IPS-20b (cell line): Measurements from ENCODE around the gene MELTF.

Experiments
- H3K27ac ChIP-seq: one replicate; pipeline ENCODE4 v1.5.1; 2013; ENCODE audit warnings: low read length
- H3K27me3 ChIP-seq: 2 replicates; pipeline ENCODE4 v1.6.1; 2013; ENCODE audit warnings: mild to moderate bottlenecking, low read length, inconsistent platforms; ENCODE audit not compliant: insufficient read depth
- H3K36me3 ChIP-seq: 2 replicates; pipeline ENCODE4 v1.6.1; 2013; ENCODE audit warnings: low read depth, mild to moderate bottlenecking, inconsistent platforms, low read length, moderate library complexity; ENCODE audit not compliant: insufficient read depth
- H3K4me1 ChIP-seq: 2 replicates; pipeline ENCODE4 v1.6.1; 2013; ENCODE audit warnings: mild to moderate bottlenecking, control low read depth, inconsistent platforms, low read length, moderate library complexity; ENCODE audit not compliant: insufficient read depth
- H3K4me3 ChIP-seq: 2 replicates; pipeline ENCODE4 v1.5.1; 2013; ENCODE audit warnings: mild to moderate bottlenecking, low read length, inconsistent platforms
- H3K9ac ChIP-seq: 2 replicates; pipeline ENCODE4 v1.6.1; 2013; ENCODE audit warnings: low read depth, mild to moderate bottlenecking, inconsistent platforms, low read length, moderate library complexity
- H3K9me3 ChIP-seq: 2 replicates; pipeline ENCODE4 v1.6.1; 2013; ENCODE audit warnings: mild to moderate bottlenecking, low read depth, low read length, inconsistent platforms; ENCODE audit not compliant: insufficient read depth

Gene MELTF

DNA sequence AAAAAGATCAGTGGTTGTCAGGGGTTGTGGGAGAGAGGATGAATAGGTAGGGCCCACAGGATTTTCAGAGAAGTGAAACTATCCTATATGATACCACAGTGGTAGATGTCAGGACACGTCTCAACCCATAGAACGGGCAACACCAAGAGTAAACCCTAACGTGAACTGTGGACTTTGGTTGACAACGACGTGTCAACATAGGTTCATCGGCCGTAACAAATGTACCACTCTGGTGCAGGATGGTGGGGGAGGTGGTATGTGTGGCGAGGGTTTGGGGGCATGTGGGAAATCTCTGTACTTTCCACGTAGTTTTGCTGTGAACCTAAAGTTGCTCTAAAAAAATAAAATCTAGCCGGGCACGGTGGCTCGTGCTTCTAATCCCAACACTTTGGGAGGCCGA, 48.0 kb downstream of the MELTF start:
- H3K27me3 ChIP-seq: no peaks in the 10 kb centered on the region; the same call in 1 of the 2 replicates
- no peak overlapping the region for H3K4me3 ChIP-seq
- no peaks in the 10 kb centered on the region for H3K9me3 ChIP-seq
- H3K27ac ChIP-seq: no peak overlapping the region
- no peaks in the 10 kb centered on the region for H3K4me1 ChIP-seq
- H3K36me3 ChIP-seq: no peaks in the 10 kb centered on the region
- no peak overlapping the region for H3K9ac ChIP-seq

- Histone ChIP-seq H3K4me3 (no peak overlapping the region), H3K27ac (no peak overlapping the region), H3K9me3 (no peaks in the 10 kb centered on the region), H3K4me1 (no peaks in the 10 kb centered on the region), H3K9ac (no peak overlapping the region), H3K36me3 (no peaks in the 10 kb centered on the region), H3K27me3 (no peaks in the 10 kb centered on the region; the same call in 1 of the 2 replicates)
These were observed 50.1 kb downstream of the MELTF start for GRCh38 chr3:196979545-196979944.

DNA sequence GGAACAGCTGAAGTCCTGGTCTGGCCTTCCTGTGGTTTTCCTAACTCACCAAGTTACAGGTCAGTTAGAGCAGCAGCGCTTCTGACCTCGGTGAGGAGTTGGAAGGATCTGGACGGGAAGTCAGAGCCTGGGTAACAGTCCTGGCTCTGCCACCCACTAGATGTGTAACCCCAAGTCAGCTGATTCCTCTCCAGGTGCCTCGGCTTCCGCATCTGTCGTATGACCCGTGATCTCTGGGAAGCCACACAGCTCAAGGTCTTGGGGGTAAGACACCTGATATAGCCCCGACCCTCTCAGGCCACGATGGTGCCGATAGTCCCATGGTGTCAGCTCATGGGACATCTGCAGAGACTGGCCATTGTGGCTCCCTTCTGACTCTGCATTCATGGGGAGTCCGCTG, 52.7 kb downstream of the MELTF start:
- Histone ChIP-seq H3K9me3 (no peaks in the 10 kb centered on the region; the same call in 1 of the 2 replicates), H3K4me3 (no peak overlapping the region), H3K4me1 (no peaks in the 10 kb centered on the region), H3K27me3 (no peaks in the 10 kb centered on the region; the same call in 1 of the 2 replicates), H3K9ac (no peak overlapping the region), H3K36me3 (no peaks in the 10 kb centered on the region), H3K27ac (no peak overlapping the region)

DNA sequence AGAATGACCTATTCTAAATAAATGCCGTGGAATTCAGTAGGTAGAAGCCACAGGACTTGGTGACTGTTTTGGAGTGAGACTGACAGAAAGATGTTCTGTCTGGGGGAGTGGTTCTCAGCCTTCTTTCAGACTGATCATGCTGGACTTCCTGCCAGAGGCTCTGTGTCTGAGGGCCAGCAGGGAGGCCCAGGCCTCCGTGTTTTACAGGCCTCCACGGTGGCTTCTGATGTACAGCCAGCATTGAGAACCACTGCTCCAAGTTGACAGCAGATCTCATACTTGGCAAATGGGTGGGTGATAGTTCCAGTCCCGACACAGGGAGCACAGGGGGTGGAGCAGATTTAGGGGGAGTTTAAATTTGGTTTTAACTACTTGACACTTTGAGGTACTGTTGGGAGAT, 54.3 kb downstream of the MELTF start:
- H3K27ac ChIP-seq: no peak overlapping the region
- no peak overlapping the region for H3K9ac ChIP-seq
- H3K27me3 ChIP-seq: peaks cover 14% of the 10 kb centered on the region

DNA sequence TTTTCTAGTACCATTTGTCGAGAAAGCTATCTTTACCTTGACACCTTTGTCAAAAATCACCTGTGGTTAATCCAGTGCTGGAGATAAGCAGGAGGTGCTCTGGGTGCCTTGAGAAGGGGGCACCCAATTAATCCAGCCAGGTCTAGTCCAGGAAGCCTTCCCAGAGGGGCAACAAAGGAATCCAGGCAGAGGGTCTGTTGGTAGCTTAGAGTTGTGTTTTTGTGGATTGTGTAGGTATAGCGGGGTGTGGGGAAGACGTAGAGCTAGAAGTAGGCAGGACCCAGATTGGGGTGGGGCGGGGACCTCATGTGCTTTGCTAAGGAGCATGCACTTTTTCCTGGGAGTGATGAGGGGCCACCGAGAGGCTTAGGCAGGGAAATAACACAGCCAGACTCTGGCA, 55.0 kb downstream of the MELTF start:
- H3K36me3 ChIP-seq: no peaks in the 10 kb centered on the region
- peaks cover 20% of the 10 kb centered on the region for H3K27me3 ChIP-seq

More for the DNA sequence above, 54.3 kb downstream of the MELTF start:
- H3K4me3 ChIP-seq: no peak overlapping the region
- H3K36me3 ChIP-seq: no peaks in the 10 kb centered on the region
- no peaks in the 10 kb centered on the region for H3K4me1 ChIP-seq
- H3K9me3 ChIP-seq: peaks cover 5% of the 10 kb centered on the region

GRCh38 chr3:196971094-196971698, 58.4 kb downstream of the MELTF start:
- no peaks in the 10 kb centered on the region; the same call in 1 of the 2 replicates for H3K4me1 ChIP-seq
- no peak overlapping the region for H3K27ac ChIP-seq
- H3K4me3 ChIP-seq: no peak overlapping the region
- H3K36me3 ChIP-seq: no peaks in the 10 kb centered on the region
- peaks cover 55% of the 10 kb centered on the region for H3K27me3 ChIP-seq
- no peak overlapping the region for H3K9ac ChIP-seq
- peaks cover 5% of the 10 kb centered on the region for H3K9me3 ChIP-seq

More for the DNA sequence above, 55.0 kb downstream of the MELTF start:
- Histone ChIP-seq H3K27ac (no peak overlapping the region), H3K9me3 (peaks cover 5% of the 10 kb centered on the region), H3K4me3 (no peak overlapping the region), H3K4me1 (no peaks in the 10 kb centered on the region), H3K9ac (no peak overlapping the region)

- Histone ChIP-seq H3K4me1 (no peaks in the 10 kb centered on the region; the same call in 1 of the 2 replicates), H3K9me3 (peaks cover 5% of the 10 kb centered on the region), H3K9ac (no peak overlapping the region), H3K27ac (no peak overlapping the region), H3K27me3 (peaks cover 60% of the 10 kb centered on the region), H3K36me3 (no peaks in the 10 kb centered on the region), H3K4me3 (no peak overlapping the region)
These were observed 59.0 kb downstream of the MELTF start for GRCh38 chr3:196970547-196971093.

DNA sequence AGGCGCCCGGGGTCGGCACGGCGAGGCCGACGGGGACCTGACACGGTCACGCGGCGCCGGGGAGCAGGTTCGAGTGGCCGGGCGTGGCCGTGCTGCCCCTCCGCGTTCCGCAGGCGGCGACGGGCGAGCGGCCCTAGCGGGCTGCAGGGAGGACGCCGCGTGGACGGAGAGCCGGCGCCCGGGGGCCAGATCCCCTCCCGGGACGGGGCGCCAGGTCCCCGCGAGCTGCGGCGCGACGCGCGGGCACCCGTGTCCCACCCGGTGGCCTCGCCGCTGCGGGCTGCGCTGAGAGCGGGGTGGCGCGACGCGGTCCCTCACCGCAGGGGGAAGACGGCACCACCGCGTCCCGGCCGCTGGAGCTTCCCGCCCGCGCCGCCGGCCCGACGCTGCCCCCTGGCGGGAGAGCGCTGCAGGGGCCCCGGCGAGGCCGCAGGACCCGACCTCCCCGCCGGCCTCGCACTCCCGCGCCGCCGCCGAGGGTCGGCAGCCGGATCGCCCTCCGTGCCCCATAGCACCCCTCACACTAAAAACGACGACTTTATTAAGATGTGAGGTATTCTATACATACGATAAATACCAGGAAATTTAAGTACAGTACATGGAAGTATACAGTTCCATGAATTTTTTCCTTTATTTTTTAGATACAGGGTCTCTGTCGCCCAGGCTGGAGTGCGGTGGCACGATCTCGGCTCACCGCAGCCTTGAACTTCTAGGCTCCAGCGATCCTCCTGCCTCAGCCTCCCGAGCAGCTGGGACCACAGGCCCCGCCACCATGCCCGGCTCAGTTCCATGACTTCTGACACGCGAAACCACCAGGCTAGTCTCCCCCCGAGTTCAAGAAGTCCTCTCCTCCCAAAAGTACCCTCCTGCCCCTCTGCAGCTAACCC, 59.7 kb downstream of the MELTF start:
- no peaks in the 10 kb centered on the region; the same call in 1 of the 2 replicates for H3K4me1 ChIP-seq
- H3K9ac ChIP-seq: no peak overlapping the region
- no peak overlapping the region for H3K27ac ChIP-seq
- H3K36me3 ChIP-seq: no peaks in the 10 kb centered on the region
- H3K4me3 ChIP-seq: peak overlapping the region; percentile 58; the same call in 1 of the 2 replicates
- H3K9me3 ChIP-seq: peaks cover 5% of the 10 kb centered on the region
- peaks cover 68% of the 10 kb centered on the region for H3K27me3 ChIP-seq

- H3K36me3 ChIP-seq: no peaks in the 10 kb centered on the region
- H3K9me3 ChIP-seq: peaks cover 5% of the 10 kb centered on the region
- H3K27ac ChIP-seq: no peak overlapping the region
- no peak overlapping the region for H3K9ac ChIP-seq
- peak overlapping the region; percentile 58 for H3K4me3 ChIP-seq
- H3K4me1 ChIP-seq: no peaks in the 10 kb centered on the region; the same call in 1 of the 2 replicates
- peaks cover 75% of the 10 kb centered on the region for H3K27me3 ChIP-seq
These were observed 60.4 kb downstream of the MELTF start for GRCh38 chr3:196969134-196969659.

- H3K9ac ChIP-seq: no peak within 1 kb of the TSS
- H3K9me3 ChIP-seq: peaks cover 5% of the 10 kb centered on the region
- peak within 1 kb of the TSS; percentile 58 for H3K4me3 ChIP-seq
- no peaks in the 10 kb centered on the region for H3K36me3 ChIP-seq
- H3K4me1 ChIP-seq: no peaks in the 10 kb centered on the region; the same call in 1 of the 2 replicates
- H3K27me3 ChIP-seq: peaks cover 77% of the 10 kb centered on the region
- H3K27ac ChIP-seq: no peak within 1 kb of the TSS
These were observed 61.1 kb downstream of the MELTF start, which contains the start of gene PIGZ for GRCh38 chr3:196968233-196969133. Gene PIGZ (minus strand): TSS chr3:196968833. CDS start chr3:196952031, 16,802 bp downstream.
